ENCODE results near the gene CCSER1.

DNA sequence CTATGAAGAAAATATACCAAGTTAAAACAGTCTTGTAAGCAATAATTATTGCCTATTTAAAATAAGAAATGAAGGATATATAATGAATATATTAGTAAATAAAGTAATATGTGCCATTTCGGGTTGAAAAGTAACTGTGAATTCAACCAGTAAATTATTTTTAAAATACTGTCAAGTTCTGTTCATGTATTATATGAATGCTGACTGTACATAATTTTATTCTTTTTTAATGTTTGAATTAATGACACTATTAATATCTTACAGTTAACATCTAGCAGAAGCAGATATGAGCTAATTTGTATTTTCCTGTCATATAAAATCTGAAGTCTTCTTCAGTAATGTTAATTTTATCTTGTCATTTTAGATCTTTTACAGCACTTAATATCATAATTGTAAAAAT, 632.9 kb downstream of the CCSER1 start:
- no peak for TF ChIP-seq EZH2phosphoT487 (IDR thresholded peaks at IDR 0.05; ENCODE audit: insufficient read depth, low read depth)
- no peak for TF ChIP-seq EZH2 (IDR thresholded peaks at IDR 0.05; ENCODE audit: insufficient read depth, poor library complexity, severe bottlenecking)

Measured in GM23248 (cell line).